Right atrium auricular region (tissue), 2 donors: Measurements from ENCODE around the gene POLR2E. TPM values are rescaled to one million over a fixed set of nuclear protein-coding genes. Genes with fewer than 3 reads are reported as not detected.

Experiments
- DNase-seq: peaks from one replicate; pipeline ENCODE4 v3.0.0-alpha.2; 2019; ENCODE audit warnings: low spot score
- H3K27ac ChIP-seq, 2 donors: fragments of 200-600 bp; sonication (generic); 1 replicate in 1 of 2; 2 replicates in 1 of 2; pipeline ENCODE4 v1.5.1; 2016 to 2019
- H3K27me3 ChIP-seq, 2 donors: fragments of 200-600 bp; sonication (generic); one replicate each; pipeline versions ENCODE4 v1.5.1 to v1.6.0; 2017 to 2019
- H3K36me3 ChIP-seq: fragments of 200-600 bp; sonication (generic); one replicate; pipeline ENCODE4 v1.5.1; 2016
- H3K4me1 ChIP-seq, 2 donors: fragments of 200-600 bp; sonication (generic); one replicate each; pipeline versions ENCODE4 v1.5.1 to v1.6.0; 2017 to 2019
- H3K4me3 ChIP-seq, 2 donors: fragments of 200-600 bp; sonication (generic); 1 replicate in 1 of 2; 2 replicates in 1 of 2; pipeline ENCODE4 v1.5.1; 2017 to 2019; ENCODE audit warnings: mild to moderate bottlenecking in 1 of 2, moderate library complexity in 1 of 2
- H3K9me3 ChIP-seq, 2 donors: fragments of 200-600 bp; sonication (generic); one replicate each; pipeline ENCODE4 v1.5.1; 2019
- total RNA-seq, 2 donors: library from RNA; depleted of rRNA; stranded (reverse); fragments of >200 nt; gene quantifications; one replicate each; pipeline ENCODE4 v1.1.0, GENCODE V29; 2016
- TF ChIP-seq, protein P1 (sequence below), 2 donors: fragments of 200-600 bp; sonication (generic); IDR thresholded peaks; one replicate each; pipeline ENCODE4 v1.5.1; 2019; ENCODE audit warnings: antibody characterized with exemption in 2 of 2

POLR2E gene
- total RNA-seq, 2 donors from 2014 or later = 149 to 252 TPM

DNA sequence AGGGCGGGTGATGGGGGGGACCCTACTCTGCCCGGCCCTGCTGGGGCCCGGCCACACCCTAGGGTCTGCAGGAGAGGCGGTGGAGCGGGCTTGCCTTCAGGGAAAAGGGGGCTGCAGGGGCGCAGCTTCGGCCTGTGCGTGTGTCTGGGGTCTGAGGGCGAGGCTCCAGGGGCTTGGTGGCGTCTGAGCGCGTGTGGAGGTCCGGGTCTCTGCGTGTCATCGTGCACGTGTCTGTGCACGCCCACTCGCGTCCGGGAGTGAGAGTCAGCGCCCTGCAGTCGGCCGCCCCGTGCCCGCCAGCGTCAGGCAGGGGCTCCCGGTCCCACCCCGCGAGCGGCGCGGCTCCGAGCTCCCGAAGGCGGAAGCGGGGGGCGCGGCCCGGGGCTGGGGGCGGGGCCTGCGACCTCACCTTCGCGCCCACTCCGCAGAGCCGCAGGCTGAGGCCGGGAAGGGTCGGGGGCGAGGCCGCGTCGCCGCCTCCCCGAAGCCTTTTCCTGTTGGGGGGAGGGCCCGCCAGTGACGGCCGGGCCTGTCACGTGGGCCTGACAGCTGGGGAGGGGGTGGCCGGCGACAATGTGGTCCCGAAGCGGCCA is 28.3 kb downstream of the POLR2E start, which contains the start of gene ARHGAP45:
Gene ARHGAP45 (plus strand): TSS at position 420 of the 593 bp plus-strand sequence. CDS start 239 bp downstream, outside the sequence.
- no peaks in the 10 kb centered on the region for H3K36me3 ChIP-seq
- TF ChIP-seq, protein P1, sequence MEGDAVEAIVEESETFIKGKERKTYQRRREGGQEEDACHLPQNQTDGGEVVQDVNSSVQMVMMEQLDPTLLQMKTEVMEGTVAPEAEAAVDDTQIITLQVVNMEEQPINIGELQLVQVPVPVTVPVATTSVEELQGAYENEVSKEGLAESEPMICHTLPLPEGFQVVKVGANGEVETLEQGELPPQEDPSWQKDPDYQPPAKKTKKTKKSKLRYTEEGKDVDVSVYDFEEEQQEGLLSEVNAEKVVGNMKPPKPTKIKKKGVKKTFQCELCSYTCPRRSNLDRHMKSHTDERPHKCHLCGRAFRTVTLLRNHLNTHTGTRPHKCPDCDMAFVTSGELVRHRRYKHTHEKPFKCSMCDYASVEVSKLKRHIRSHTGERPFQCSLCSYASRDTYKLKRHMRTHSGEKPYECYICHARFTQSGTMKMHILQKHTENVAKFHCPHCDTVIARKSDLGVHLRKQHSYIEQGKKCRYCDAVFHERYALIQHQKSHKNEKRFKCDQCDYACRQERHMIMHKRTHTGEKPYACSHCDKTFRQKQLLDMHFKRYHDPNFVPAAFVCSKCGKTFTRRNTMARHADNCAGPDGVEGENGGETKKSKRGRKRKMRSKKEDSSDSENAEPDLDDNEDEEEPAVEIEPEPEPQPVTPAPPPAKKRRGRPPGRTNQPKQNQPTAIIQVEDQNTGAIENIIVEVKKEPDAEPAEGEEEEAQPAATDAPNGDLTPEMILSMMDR (IDR thresholded peaks at IDR 0.05) = no peak
- H3K4me1 ChIP-seq = peaks cover 0 to 44% of the 10 kb centered on the region in 2 donors
- DNase-seq = no peak
- H3K4me3 ChIP-seq = peak within 1 kb of the TSS; percentile 26 to 48
- peak within 1 kb of the TSS; percentile 12 to 48 for H3K27ac ChIP-seq
- H3K9me3 ChIP-seq = no peaks in the 10 kb centered on the region
- peaks cover 11 to 22% of the 10 kb centered on the region in 2 donors for H3K27me3 ChIP-seq

DNA sequence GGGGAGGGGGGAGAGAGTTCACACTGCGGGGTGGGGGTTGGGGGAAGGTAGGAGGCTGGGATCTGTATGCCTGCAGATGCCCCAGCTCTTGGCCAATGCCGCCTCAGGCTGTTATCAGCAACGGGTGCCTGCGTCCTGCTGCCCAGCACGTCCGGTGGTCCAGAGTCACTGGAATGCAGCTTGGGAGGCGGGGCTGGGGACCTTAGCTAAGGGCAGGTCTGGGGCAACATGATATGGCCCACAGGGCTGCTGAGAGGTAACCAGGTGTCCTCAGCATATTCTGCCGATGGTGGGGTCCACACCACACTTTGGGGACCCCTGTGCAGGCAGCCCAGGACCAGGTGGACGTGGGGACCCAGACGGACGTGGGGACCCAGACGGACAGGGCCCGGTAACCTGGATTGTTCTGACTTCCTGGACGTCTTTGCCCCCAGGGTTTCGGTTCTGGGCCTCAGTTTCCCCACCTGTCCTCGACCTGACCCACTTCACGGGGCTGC is 28.9 kb downstream of the POLR2E start:
- Histone ChIP-seq H3K9me3 (no peaks in the 10 kb centered on the region), H3K36me3 (no peaks in the 10 kb centered on the region), H3K27ac (no peak overlapping the region), H3K4me1 (peaks cover 0 to 39% of the 10 kb centered on the region in 2 donors), H3K27me3 (peaks cover 11 to 22% of the 10 kb centered on the region in 2 donors), H3K4me3 (peak overlapping the region in 1 of 2 donors; percentile 48)
- DNase-seq = no peak
- TF ChIP-seq, protein P1 (IDR thresholded peaks at IDR 0.05) = no peak

DNA sequence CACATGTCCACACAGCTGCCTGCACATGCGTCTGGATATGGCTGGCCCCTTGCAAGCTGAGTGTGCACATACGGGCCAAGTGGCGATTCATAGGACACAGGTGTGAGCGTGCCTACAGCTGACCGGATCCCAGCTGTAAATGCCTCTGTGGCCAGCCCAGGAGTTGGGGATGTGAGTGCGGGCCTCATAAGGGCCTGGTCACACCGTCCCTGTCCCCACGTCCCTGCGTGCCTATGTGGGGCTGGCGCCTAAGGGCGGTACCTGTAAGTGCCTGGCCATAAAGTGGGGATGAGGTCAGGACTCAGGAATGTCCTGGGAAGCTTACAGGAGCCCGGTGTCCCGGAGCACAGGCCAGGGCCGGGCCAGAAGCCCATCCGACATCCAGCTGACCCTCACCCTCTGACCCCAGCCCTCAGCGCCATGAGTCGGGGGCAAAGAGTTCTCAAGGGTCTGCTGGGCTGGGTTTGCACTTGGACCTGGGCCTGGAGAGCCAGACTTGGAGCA is 29.5 kb downstream of the POLR2E start:
- no peaks in the 10 kb centered on the region for H3K9me3 ChIP-seq
- TF ChIP-seq, protein P1 (IDR thresholded peaks at IDR 0.05) = no peak
- no peaks in the 10 kb centered on the region for H3K36me3 ChIP-seq
- H3K4me1 ChIP-seq = peaks cover 0 to 38% of the 10 kb centered on the region in 2 donors
- H3K27ac ChIP-seq = no peak overlapping the region
- no peak for DNase-seq
- no peak overlapping the region for H3K4me3 ChIP-seq
- peaks cover 11 to 22% of the 10 kb centered on the region in 2 donors for H3K27me3 ChIP-seq

DNA sequence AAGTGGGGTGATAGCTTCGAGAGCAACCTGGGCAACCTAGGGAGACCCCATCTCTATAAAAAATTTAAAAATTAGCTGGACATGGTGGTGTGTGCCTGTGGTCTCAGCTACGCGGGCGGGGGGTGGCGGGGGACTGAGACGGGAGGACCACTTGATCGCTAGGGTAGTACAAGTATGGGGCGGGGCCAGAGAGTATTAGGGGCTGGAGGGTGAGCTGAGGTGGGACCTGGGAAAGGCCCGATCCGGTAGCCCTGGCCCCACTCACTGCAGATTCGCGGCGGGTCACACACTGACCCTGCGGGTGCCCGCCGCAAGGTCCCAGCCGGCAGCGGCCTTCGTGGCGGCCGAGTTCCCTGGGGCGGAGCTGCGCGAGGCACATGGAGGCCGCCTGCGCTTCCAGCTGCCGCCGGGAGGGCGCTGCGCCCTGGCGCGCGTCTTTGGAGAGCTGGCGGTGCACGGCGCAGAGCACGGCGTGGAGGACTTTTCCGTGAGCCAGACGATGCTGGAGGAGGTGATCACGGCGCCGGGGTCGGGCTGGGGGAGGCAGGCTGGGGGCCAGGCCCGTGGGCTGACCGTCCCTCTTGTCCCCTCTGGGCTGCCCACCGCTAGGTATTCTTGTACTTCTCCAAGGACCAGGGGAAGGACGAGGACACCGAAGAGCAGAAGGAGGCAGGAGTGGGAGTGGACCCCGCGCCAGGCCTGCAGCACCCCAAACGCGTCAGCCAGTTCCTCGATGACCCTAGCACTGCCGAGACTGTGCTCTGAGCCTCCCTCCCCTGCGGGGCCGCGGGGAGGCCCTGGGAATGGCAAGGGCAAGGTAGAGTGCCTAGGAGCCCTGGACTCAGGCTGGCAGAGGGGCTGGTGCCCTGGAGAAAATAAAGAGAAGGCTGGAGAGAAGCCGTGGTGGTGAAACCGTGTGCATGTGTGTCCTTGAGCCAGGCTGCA is 30.2 kb downstream of the POLR2E start:
- Histone ChIP-seq H3K9me3 (peaks cover 0 to 3% of the 10 kb centered on the region in 2 donors), H3K4me3 (no peak overlapping the region), H3K27ac (no peak overlapping the region), H3K4me1 (peaks cover 0 to 38% of the 10 kb centered on the region in 2 donors), H3K36me3 (no peaks in the 10 kb centered on the region), H3K27me3 (peaks cover 9 to 22% of the 10 kb centered on the region in 2 donors)
- no peak for DNase-seq
- TF ChIP-seq, protein P1 (IDR thresholded peaks at IDR 0.05) = peak; percentile 77 to 80

DNA sequence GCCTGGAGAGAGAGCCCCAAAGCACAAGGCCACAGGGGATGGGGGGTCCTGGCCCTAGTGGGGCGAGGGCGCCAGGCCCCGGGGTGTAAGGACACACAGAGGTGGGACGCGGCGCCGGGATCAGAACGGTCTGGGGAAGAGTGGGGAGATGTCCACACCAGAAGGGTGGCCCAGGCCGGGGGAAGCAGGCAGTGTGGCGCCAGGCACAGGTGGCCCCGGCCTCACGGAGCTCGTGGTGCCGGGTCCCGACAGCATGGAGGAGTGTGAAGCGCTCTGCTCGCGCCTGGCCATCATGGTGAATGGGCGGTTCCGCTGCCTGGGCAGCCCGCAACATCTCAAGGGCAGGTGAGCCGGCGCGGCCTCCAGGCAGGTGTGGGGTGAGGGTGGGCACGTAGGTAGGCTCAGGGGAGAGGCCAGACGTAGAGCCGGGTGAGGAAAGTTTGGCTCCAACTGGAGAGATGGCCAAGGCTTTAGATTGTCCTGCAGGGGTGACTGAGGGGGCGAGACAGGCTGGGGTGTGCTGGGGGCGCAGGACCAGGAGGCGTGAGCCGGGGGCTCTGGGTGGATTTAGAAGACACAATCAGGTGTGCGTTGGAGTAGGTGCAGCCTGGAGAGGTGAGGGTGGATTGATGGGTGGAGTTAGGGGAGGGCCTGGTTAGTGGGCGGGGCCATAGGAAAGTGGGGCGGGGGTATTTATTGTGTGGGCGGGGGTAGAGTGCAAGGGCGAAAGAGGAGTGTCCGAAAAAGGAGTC is 31.1 kb downstream of the POLR2E start:
- Histone ChIP-seq H3K4me3 (no peak overlapping the region), H3K27me3 (peaks cover 7 to 17% of the 10 kb centered on the region in 2 donors), H3K36me3 (no peaks in the 10 kb centered on the region), H3K27ac (no peak overlapping the region), H3K4me1 (peaks cover 0 to 33% of the 10 kb centered on the region in 2 donors), H3K9me3 (peaks cover 0 to 11% of the 10 kb centered on the region in 2 donors)
- TF ChIP-seq, protein P1 (IDR thresholded peaks at IDR 0.05) = no peak
- no peak for DNase-seq
